Cardiac muscle cell (in vitro differentiated cells and primary cell): ENCODE results near the gene AK4. TPM values are rescaled to one million over a fixed set of nuclear protein-coding genes. Genes with fewer than 3 reads are reported as not detected.

Experiments
- DNase-seq, 2 donors: peaks; one replicate each; pipeline versions ENCODE4 v3.0.0 to v3.0.0-alpha.2; 2010 to 2017; ENCODE audit warnings: low read depth in 1 of 2, low spot score in 1 of 2
- H3K27ac ChIP-seq: fragments of 200-600 bp; sonication (generic); 2 replicates; pipeline ENCODE4 v1.5.1; 2016
- H3K27me3 ChIP-seq: fragments of 200-600 bp; sonication (generic); 2 replicates; pipeline ENCODE4 v1.6.0; 2016; ENCODE audit warnings: control low read depth
- H3K36me3 ChIP-seq: fragments of 200-600 bp; sonication (generic); 2 replicates; pipeline ENCODE4 v1.5.1; 2016; ENCODE audit warnings: control low read depth
- H3K4me1 ChIP-seq: fragments of 200-600 bp; sonication (generic); 2 replicates; pipeline ENCODE4 v1.8.1; 2017; ENCODE audit warnings: low read depth, mild to moderate bottlenecking, mixed run types
- H3K4me3 ChIP-seq: fragments of 200-600 bp; sonication (generic); 2 replicates; pipeline ENCODE4 v1.5.1; 2016; ENCODE audit warnings: mild to moderate bottlenecking
- H3K9me3 ChIP-seq: fragments of 200-600 bp; sonication (generic); 2 replicates; pipeline ENCODE4 v1.5.1; 2017; ENCODE audit warnings: low read depth, mild to moderate bottlenecking, control low read depth
- polyA plus RNA-seq: library from polyadenylated mRNA; unstranded; fragments of >200 nt; fragmentation: Nextera tagmentation; extraction: Ambion mirVana; gene quantifications from 2 replicates; pipeline ENCODE4 v1.2.1, GENCODE V29; 2016
- total RNA-seq: library from RNA; depleted of rRNA; stranded (reverse); fragments of >200 nt; gene quantifications from 2 replicates; pipeline ENCODE4 v1.2.3, GENCODE V29; 2016
- TF ChIP-seq, protein P1 (sequence below): IDR thresholded peaks from 2 replicates; pipeline ENCODE4 v1.5.1; 2012; ENCODE audit warnings: low read depth, mild to moderate bottlenecking, low read length

The AK4 gene
- total and polyA plus RNA-seq, 2 experiments from 2014 or later, result 93.1 to 133 TPM

GRCh38 chr1:65225179-65225578 is 77.2 kb downstream of the AK4 start:
- H3K27me3 ChIP-seq, result no peaks in the 10 kb centered on the region
- TF ChIP-seq, protein P1, sequence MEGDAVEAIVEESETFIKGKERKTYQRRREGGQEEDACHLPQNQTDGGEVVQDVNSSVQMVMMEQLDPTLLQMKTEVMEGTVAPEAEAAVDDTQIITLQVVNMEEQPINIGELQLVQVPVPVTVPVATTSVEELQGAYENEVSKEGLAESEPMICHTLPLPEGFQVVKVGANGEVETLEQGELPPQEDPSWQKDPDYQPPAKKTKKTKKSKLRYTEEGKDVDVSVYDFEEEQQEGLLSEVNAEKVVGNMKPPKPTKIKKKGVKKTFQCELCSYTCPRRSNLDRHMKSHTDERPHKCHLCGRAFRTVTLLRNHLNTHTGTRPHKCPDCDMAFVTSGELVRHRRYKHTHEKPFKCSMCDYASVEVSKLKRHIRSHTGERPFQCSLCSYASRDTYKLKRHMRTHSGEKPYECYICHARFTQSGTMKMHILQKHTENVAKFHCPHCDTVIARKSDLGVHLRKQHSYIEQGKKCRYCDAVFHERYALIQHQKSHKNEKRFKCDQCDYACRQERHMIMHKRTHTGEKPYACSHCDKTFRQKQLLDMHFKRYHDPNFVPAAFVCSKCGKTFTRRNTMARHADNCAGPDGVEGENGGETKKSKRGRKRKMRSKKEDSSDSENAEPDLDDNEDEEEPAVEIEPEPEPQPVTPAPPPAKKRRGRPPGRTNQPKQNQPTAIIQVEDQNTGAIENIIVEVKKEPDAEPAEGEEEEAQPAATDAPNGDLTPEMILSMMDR, result no peak
- no peak for DNase-seq
- no peaks in the 10 kb centered on the region for H3K4me1 ChIP-seq
- no peak overlapping the region for H3K4me3 ChIP-seq
- H3K36me3 ChIP-seq, result peaks cover 15% of the 10 kb centered on the region
- H3K9me3 ChIP-seq, result no peaks in the 10 kb centered on the region
- H3K27ac ChIP-seq, result no peak overlapping the region

- Histone ChIP-seq H3K4me1 (peaks cover 6% of the 10 kb centered on the region), H3K36me3 (peaks cover 14% of the 10 kb centered on the region), H3K27me3 (no peaks in the 10 kb centered on the region), H3K9me3 (no peaks in the 10 kb centered on the region), H3K27ac (no peak overlapping the region), H3K4me3 (no peak overlapping the region)
- DNase-seq, result no peak
- TF ChIP-seq, protein P1, result no peak
These were observed 81.2 kb downstream of the AK4 start for GRCh38 chr1:65229201-65229600.

GRCh38 chr1:65229754-65230339 is 81.8 kb downstream of the AK4 start:
- H3K27ac ChIP-seq, result no peak overlapping the region
- peaks cover 9% of the 10 kb centered on the region for H3K36me3 ChIP-seq
- DNase-seq, result no peak
- H3K27me3 ChIP-seq, result no peaks in the 10 kb centered on the region
- TF ChIP-seq, protein P1, result no peak
- no peaks in the 10 kb centered on the region for H3K9me3 ChIP-seq
- H3K4me1 ChIP-seq, result peaks cover 6% of the 10 kb centered on the region
- H3K4me3 ChIP-seq, result no peak overlapping the region

- Histone ChIP-seq H3K4me3 (no peak overlapping the region), H3K36me3 (no peaks in the 10 kb centered on the region), H3K27ac (no peak overlapping the region), H3K4me1 (peaks cover 6% of the 10 kb centered on the region), H3K9me3 (no peaks in the 10 kb centered on the region), H3K27me3 (no peaks in the 10 kb centered on the region)
- TF ChIP-seq, protein P1, result no peak
- DNase-seq, result peak in 1 of 2 donors; percentile 63
These were observed 82.9 kb downstream of the AK4 start for GRCh38 chr1:65230731-65231481.

GRCh38 chr1:65231718-65232330 is 83.8 kb downstream of the AK4 start:
- H3K27me3 ChIP-seq, result no peaks in the 10 kb centered on the region
- H3K4me3 ChIP-seq, result no peak overlapping the region
- H3K9me3 ChIP-seq, result no peaks in the 10 kb centered on the region
- TF ChIP-seq, protein P1, result no peak
- peaks cover 6% of the 10 kb centered on the region for H3K4me1 ChIP-seq
- DNase-seq, result no peak
- H3K27ac ChIP-seq, result no peak overlapping the region
- H3K36me3 ChIP-seq, result no peaks in the 10 kb centered on the region
